ENCODE results near the gene KLF13. TPM values are rescaled to one million over a fixed set of nuclear protein-coding genes. Genes with fewer than 3 reads are reported as not detected.

The KLF13 gene
- polyA plus RNA-seq, 2 of the 4 experiments (the other 2 are of a cell fraction): 53.5 TPM

- WGBS (ENCODE audit: missing lambda C conversion rate): 92% methylated on average over 10 of the region's 11 CpGs
- ChIA-PET CTCF (interaction anchor here (0.7 to 1.6 kb wide), 4 partner anchors 10 to 136 kb away, joined by 3 to 4 read pairs (median 4); no protein-coding TSS in a partner anchor), POLR2A (no interaction called here)
- DNase-seq (ENCODE audit: low read depth in 1 of 2, low spot score in 1 of 2): no peak
- no peak for ATAC-seq
- Histone ChIP-seq H3K4me2 (no peak overlapping the region), H3K4me3 (no peak overlapping the region), H3K27ac (peak overlapping the region; percentile 71 to 88; a peak in 4 of 6 replicates), H3K9me3 (no peaks in the 10 kb centered on the region), H3K4me1 (peaks cover 70% of the 10 kb centered on the region)
- TF ChIP-seq HEYL (CRISPR knock-in tag; IDR thresholded peaks at IDR 0.05) (no peak), HMGXB4 (CRISPR knock-in tag; IDR thresholded peaks at IDR 0.05; ENCODE audit: borderline replicate concordance) (no peak), CHD4 (IDR thresholded peaks at IDR 0.05; ENCODE audit: borderline replicate concordance) (no peak), SMC3 (IDR thresholded peaks at IDR 0.05) (no peak), CEBPB (IDR thresholded peaks at IDR 0.05) (no peak), RNF2 (IDR thresholded peaks at IDR 0.05; ENCODE audit: borderline replicate concordance, low read depth) (no peak), PBX3 (IDR thresholded peaks at IDR 0.05) (no peak), PHF8 (IDR thresholded peaks at IDR 0.05; ENCODE audit: borderline replicate concordance, low read depth) (no peak)
- no peak for FAIRE-seq
These were observed 27.9 kb upstream of the KLF13 start for GRCh38 chr15:31298707-31299172.

GRCh38 chr15:31300208-31300661 is 26.4 kb upstream of the KLF13 start:
- FAIRE-seq (no peak), ATAC-seq (no peak)
- TF ChIP-seq GATA3 (IDR thresholded peaks at IDR 0.05; ENCODE audit: borderline replicate concordance) (no peak), NR3C1 (IDR thresholded peaks at IDR 0.05) (no peak), HES2 (IDR thresholded peaks at IDR 0.05) (no peak), POLR2AphosphoS2 (conservative IDR thresholded peaks at IDR 0.05; ENCODE audit: low read length) (no peak), E2F6 (IDR thresholded peaks at IDR 0.05; ENCODE audit: borderline replicate concordance, low read depth) (no peak), KDM1A (IDR thresholded peaks at IDR 0.05; ENCODE audit: low read depth) (no peak), ESRRA (IDR thresholded peaks at IDR 0.05; ENCODE audit: borderline replicate concordance, low read length) (no peak), SMC3 (IDR thresholded peaks at IDR 0.05) (no peak), USF2 (IDR thresholded peaks at IDR 0.05) (no peak), HMGXB4 (CRISPR knock-in tag; IDR thresholded peaks at IDR 0.05; ENCODE audit: borderline replicate concordance) (no peak), RAD21 (conservative IDR thresholded peaks at IDR 0.05 in 1 of 2, IDR thresholded peaks at IDR 0.05 in 1 of 2) (no peak), CBX8 (IDR thresholded peaks at IDR 0.05) (no peak), BHLHE40 (IDR thresholded peaks at IDR 0.05; ENCODE audit: low read depth, low read length) (no peak), REST (IDR thresholded peaks at IDR 0.05) (no peak)

More at GRCh38 chr15:31300208-31300661, 26.4 kb upstream of the KLF13 start:
- H3K9me3 ChIP-seq: no peaks in the 10 kb centered on the region
- no peak overlapping the region for H3K4me2 ChIP-seq
- no peak overlapping the region for H3K4me3 ChIP-seq
- peak overlapping the region; percentile 7 to 72; a peak in 3 of 6 replicates for H3K27ac ChIP-seq
- POLR2A ChIA-PET: interaction anchor here (1.4 kb wide), 1 partner anchor 26 kb away, joined by 4 read pairs; the partner anchor contains the start of gene KLF13
- WGBS (ENCODE audit: missing lambda C conversion rate): 85% methylated on average over 9 of the region's 10 CpGs
- H3K4me1 ChIP-seq: peaks cover 64% of the 10 kb centered on the region
- DNase-seq (ENCODE audit: low read depth in 1 of 2, low spot score in 1 of 2): no peak
- CTCF ChIA-PET: interaction anchor here (1.5 to 1.6 kb wide), 2 partner anchors 85 to 188 kb away, joined by 4 read pairs; no protein-coding TSS in a partner anchor

All from A549 (cell line).